ENCODE results near the gene THSD8. TPM values are rescaled to one million over a fixed set of nuclear protein-coding genes. Genes with fewer than 3 reads are reported as not detected.
A peak's percentile ranks its signal among the peaks of the same experiment; 100 is the strongest.

Gene THSD8
- polyA plus RNA-seq, 2 of the 4 experiments (the other 2 are of a cell fraction) = 4.9 TPM; not detected in 1

- ATAC-seq (no peak), FAIRE-seq (no peak), DNase-seq (ENCODE audit: low read depth in 1 of 2, low spot score in 1 of 2) (no peak)
- ChIA-PET CTCF (interaction anchor here (1.0 to 17.4 kb wide), 3 partner anchors 35 to 45 kb away, joined by 3 to 901 read pairs (median 5); partner anchors contain the start of gene HOOK2), POLR2A (interaction anchor here (1.3 kb wide), 1 partner anchor 36 kb away, joined by 3 read pairs; no protein-coding TSS in a partner anchor)
- no peak overlapping the region for H3K4me2 ChIP-seq
- H3K27ac ChIP-seq = no peak overlapping the region
- H3K4me1 ChIP-seq = no peaks in the 10 kb centered on the region
- WGBS (ENCODE audit: missing lambda C conversion rate) = 77% methylated on average over 21 of the region's 22 CpGs
- H3K4me3 ChIP-seq = no peak overlapping the region
- no peak for TF ChIP-seq CBX8 (IDR thresholded peaks at IDR 0.05)
- no peaks in the 10 kb centered on the region for H3K9me3 ChIP-seq
These were observed 618 bp downstream of the THSD8 start for GRCh38 chr19:12802267-12803106.

- 87% methylated on average over 16 of the region's 26 CpGs for WGBS (ENCODE audit: missing lambda C conversion rate)
- H3K4me3 ChIP-seq = no peak overlapping the region
- no peak for DNase-seq (ENCODE audit: low read depth in 1 of 2, low spot score in 1 of 2)
- ChIA-PET POLR2A (interaction anchor here (1.3 kb wide), 1 partner anchor 38 kb away, joined by 3 read pairs; no protein-coding TSS in a partner anchor), CTCF (interaction anchor here (0.6 to 17.4 kb wide), 6 partner anchors 8 to 403 kb away, joined by 3 to 901 read pairs (median 3); partner anchors contain the start of genes HOOK2 and JUNB)
- no peak for TF ChIP-seq TFCP2L1 (CRISPR knock-in tag; IDR thresholded peaks at IDR 0.05)
- TF ChIP-seq FOSB (CRISPR knock-in tag; IDR thresholded peaks at IDR 0.05) = no peak
- TF ChIP-seq MYC (IDR thresholded peaks at IDR 0.05; ENCODE audit: borderline replicate concordance, low read length) = no peak
- TF ChIP-seq HOXB13 (CRISPR knock-in tag; IDR thresholded peaks at IDR 0.05; ENCODE audit: low read depth) = no peak
- no peak for TF ChIP-seq BHLHE40 (IDR thresholded peaks at IDR 0.05; ENCODE audit: low read depth, low read length)
- TF ChIP-seq POLR2A (IDR thresholded peaks at IDR 0.05; ENCODE audit: low read length) = no peak
- TF ChIP-seq ATOH8 (CRISPR knock-in tag; IDR thresholded peaks at IDR 0.05; ENCODE audit: low read depth) = no peak
- TF ChIP-seq CHD4 (IDR thresholded peaks at IDR 0.05; ENCODE audit: borderline replicate concordance) = no peak
- no peak for TF ChIP-seq GATA3 (IDR thresholded peaks at IDR 0.05; ENCODE audit: borderline replicate concordance)
- TF ChIP-seq NPAS2 (CRISPR knock-in tag; IDR thresholded peaks at IDR 0.05; ENCODE audit: borderline replicate concordance) = no peak
- TF ChIP-seq HMGXB4 (CRISPR knock-in tag; IDR thresholded peaks at IDR 0.05; ENCODE audit: borderline replicate concordance) = no peak
- H3K9me3 ChIP-seq = no peaks in the 10 kb centered on the region
- FAIRE-seq = no peak
- no peak for ATAC-seq
- no peak overlapping the region for H3K27ac ChIP-seq
- no peaks in the 10 kb centered on the region for H3K4me1 ChIP-seq
- H3K4me2 ChIP-seq = no peak overlapping the region
These were observed 2.2 kb downstream of the THSD8 start for GRCh38 chr19:12804051-12804450.

- H3K4me2 ChIP-seq = peak within 1 kb of the TSS; percentile 100
- DNase-seq (ENCODE audit: low read depth in 1 of 2, low spot score in 1 of 2) (peak; percentile 81 to 86), ATAC-seq (peak; percentile 97 to 99), FAIRE-seq (no peak)
- no peaks in the 10 kb centered on the region for H3K4me1 ChIP-seq
- H3K27ac ChIP-seq = peak within 1 kb of the TSS; percentile 84 to 86
- 9% methylated on average over 34 of the region's 66 CpGs for WGBS (ENCODE audit: missing lambda C conversion rate)
- no peaks in the 10 kb centered on the region for H3K9me3 ChIP-seq
- CTCF ChIA-PET = interaction anchor here (0.6 to 17.4 kb wide), 8 partner anchors 9 to 40 kb away, joined by 3 to 901 read pairs (median 4); partner anchors contain the start of gene HOOK2
- POLR2A ChIA-PET = interaction anchor here (0.9 to 1.2 kb wide), 2 partner anchors 15 to 46 kb away, joined by 4 to 8 read pairs; partner anchors contain the start of gene JUNB
- H3K4me3 ChIP-seq = peak within 1 kb of the TSS; percentile 78
- no peak for TF ChIP-seq USF2 (IDR thresholded peaks at IDR 0.05)
- TF ChIP-seq PBX3 (IDR thresholded peaks at IDR 0.05) = no peak
- TF ChIP-seq MYC (IDR thresholded peaks at IDR 0.05; ENCODE audit: borderline replicate concordance, low read length) = no peak
- no peak for TF ChIP-seq EP300 (IDR thresholded peaks at IDR 0.05)
- TF ChIP-seq RARB (CRISPR knock-in tag; IDR thresholded peaks at IDR 0.05) = no peak
- TF ChIP-seq CTCF (IDR thresholded peaks at IDR 0.05) = no peak
- TF ChIP-seq BCL3 (IDR thresholded peaks at IDR 0.05) = 0 out of 3 replicates have a peak, but pooled peaks have one; percentile 27
- no peak for TF ChIP-seq NFE2L2 (conservative IDR thresholded peaks at IDR 0.05; ENCODE audit: low read length)
- TF ChIP-seq RFX5 (IDR thresholded peaks at IDR 0.05) = no peak
These were observed 4.6 kb downstream of the THSD8 start, which contains the start of gene RNASEH2A for GRCh38 chr19:12806242-12807081. Gene RNASEH2A, plus strand, starts transcription at chr19:12806584. Its CDS starts 90 bp downstream, at chr19:12806674.

Measured in A549 (cell line).